ENCODE data around the gene TNFAIP1. TPM values are rescaled to one million over a fixed set of nuclear protein-coding genes. Genes with fewer than 3 reads are reported as not detected.

Gene TNFAIP1
- total RNA-seq, 1 donor from 2014 or later, result 69.3 TPM

- TF ChIP-seq CTCF (conservative IDR thresholded peaks at IDR 0.05; ENCODE audit: low read depth, low read length), result no peak
- no peak overlapping the region for H3K4me3 ChIP-seq (ENCODE audit: low read depth, low read length)
- no peak for DNase-seq (ENCODE audit: low read depth)
Measured at GRCh38 chr17:28346199-28346580, 10.6 kb downstream of the TNFAIP1 start.

GRCh38 chr17:28346746-28347246, 11.2 kb downstream of the TNFAIP1 start:
- peak; percentile 44 for TF ChIP-seq CTCF (conservative IDR thresholded peaks at IDR 0.05; ENCODE audit: low read depth, low read length)
- DNase-seq (ENCODE audit: low read depth), result no peak
- H3K4me3 ChIP-seq (ENCODE audit: low read depth, low read length), result no peak overlapping the region

- no peak overlapping the region for H3K4me3 ChIP-seq (ENCODE audit: low read depth, low read length)
- TF ChIP-seq CTCF (conservative IDR thresholded peaks at IDR 0.05; ENCODE audit: low read depth, low read length), result no peak
- DNase-seq (ENCODE audit: low read depth), result no peak
Measured at GRCh38 chr17:28347261-28347891, 11.8 kb downstream of the TNFAIP1 start.

- no peak overlapping the region for H3K4me3 ChIP-seq (ENCODE audit: low read depth, low read length)
- DNase-seq (ENCODE audit: low read depth), result no peak
- TF ChIP-seq CTCF (conservative IDR thresholded peaks at IDR 0.05; ENCODE audit: low read depth, low read length), result no peak
Measured at GRCh38 chr17:28348979-28349378, 13.4 kb downstream of the TNFAIP1 start.

GRCh38 chr17:28350271-28350670, 14.7 kb downstream of the TNFAIP1 start:
- TF ChIP-seq CTCF (conservative IDR thresholded peaks at IDR 0.05; ENCODE audit: low read depth, low read length), result no peak
- H3K4me3 ChIP-seq (ENCODE audit: low read depth, low read length), result no peak overlapping the region
- no peak for DNase-seq (ENCODE audit: low read depth)

GRCh38 chr17:28357061-28357900, 21.7 kb downstream of the TNFAIP1 start, which contains the start of gene POLDIP2:
Gene POLDIP2 (minus strand): TSS chr17:28357527. CDS start chr17:28357448, 79 bp downstream.
- no peak for DNase-seq (ENCODE audit: low read depth)

More at GRCh38 chr17:28357061-28357900, 21.7 kb downstream of the TNFAIP1 start, which contains the start of gene POLDIP2:
- no peak for TF ChIP-seq CTCF (conservative IDR thresholded peaks at IDR 0.05; ENCODE audit: low read depth, low read length)
- H3K4me3 ChIP-seq (ENCODE audit: low read depth, low read length), result peak within 1 kb of the TSS; percentile 91

Measured in epithelial cell of proximal tubule (primary cell).